DND-41 (cell line): ENCODE measurements around the gene FAM83C.

Source experiments
- CTCF ChIP-seq: IDR thresholded peaks from 2 replicates; pipeline ENCODE4 v1.5.1; 2012; ENCODE audit warnings: borderline replicate concordance, low read length, moderate library complexity, mild to moderate bottlenecking; ENCODE audit not compliant: poor library complexity, severe bottlenecking; ENCODE audit errors: extremely low read depth
- EZH2 ChIP-seq: IDR thresholded peaks from 3 replicates; pipeline ENCODE4 v1.6.1; 2012; ENCODE audit warnings: borderline replicate concordance, low read depth, mild to moderate bottlenecking, moderate library complexity, low read length, inconsistent platforms; ENCODE audit not compliant: severe bottlenecking

GRCh38 chr20:35328095-35328685, 36.0 kb upstream of the FAM83C start:
- no peak for TF ChIP-seq CTCF
- no peak for TF ChIP-seq EZH2
